ENCODE data around the gene C1orf105.

C1orf105 gene

GRCh38 chr1:172427191-172427590, 6.7 kb downstream of the C1orf105 start:
- no peak overlapping the region for H3K27ac ChIP-seq (ENCODE audit: low read depth, low read length)
- H3K27me3 ChIP-seq (ENCODE audit: low read length), result no peaks in the 10 kb centered on the region
- no peak overlapping the region for H3K9ac ChIP-seq (ENCODE audit: low read length)
- H3K9me2 ChIP-seq (replicated peaks; ENCODE audit: insufficient read depth, low read length), result no peaks in the 10 kb centered on the region
- no peak overlapping the region for H3K4me2 ChIP-seq (ENCODE audit: low read depth, low read length, poor library complexity, severe bottlenecking)
- H4K20me1 ChIP-seq (ENCODE audit: low read depth, low read length), result no peaks in the 10 kb centered on the region
- H2AFZ ChIP-seq (ENCODE audit: low read depth, low read length, severe bottlenecking), result no peak overlapping the region
- no peaks in the 10 kb centered on the region for H3K9me3 ChIP-seq (ENCODE audit: insufficient read depth, low read length)
- no peaks in the 10 kb centered on the region for H3F3A ChIP-seq (ENCODE audit: insufficient read depth)
- no peak for TF ChIP-seq EZH2phosphoT487 (conservative IDR thresholded peaks at IDR 0.05; ENCODE audit: low read length)
- TF ChIP-seq CTCF (IDR thresholded peaks at IDR 0.05; ENCODE audit: insufficient read depth, low read length, poor library complexity, severe bottlenecking), result no peak
- H3K4me3 ChIP-seq (ENCODE audit: insufficient read depth, low read length, poor library complexity, severe bottlenecking), result no peak overlapping the region
- no peaks in the 10 kb centered on the region for H3K36me3 ChIP-seq (ENCODE audit: low read length)
- H3K79me2 ChIP-seq (ENCODE audit: insufficient read depth, low read length), result no peaks in the 10 kb centered on the region

GRCh38 chr1:172429331-172430127, 9.0 kb downstream of the C1orf105 start:
- no peak overlapping the region for H3K4me3 ChIP-seq (ENCODE audit: insufficient read depth, low read length, poor library complexity, severe bottlenecking)
- H3K9me2 ChIP-seq (replicated peaks; ENCODE audit: insufficient read depth, low read length), result no peaks in the 10 kb centered on the region
- no peaks in the 10 kb centered on the region for H3K36me3 ChIP-seq (ENCODE audit: low read length)
- H3K9me3 ChIP-seq (ENCODE audit: insufficient read depth, low read length), result no peaks in the 10 kb centered on the region
- no peaks in the 10 kb centered on the region for H4K20me1 ChIP-seq (ENCODE audit: low read depth, low read length)
- TF ChIP-seq EZH2phosphoT487 (conservative IDR thresholded peaks at IDR 0.05; ENCODE audit: low read length), result no peak
- peak; percentile 75 for TF ChIP-seq CTCF (IDR thresholded peaks at IDR 0.05; ENCODE audit: insufficient read depth, low read length, poor library complexity, severe bottlenecking)
- no peak overlapping the region for H3K4me2 ChIP-seq (ENCODE audit: low read depth, low read length, poor library complexity, severe bottlenecking)
- H3K9ac ChIP-seq (ENCODE audit: low read length), result no peak overlapping the region
- H3K79me2 ChIP-seq (ENCODE audit: insufficient read depth, low read length), result no peaks in the 10 kb centered on the region
- no peak overlapping the region for H2AFZ ChIP-seq (ENCODE audit: low read depth, low read length, severe bottlenecking)
- no peaks in the 10 kb centered on the region for H3F3A ChIP-seq (ENCODE audit: insufficient read depth)
- no peaks in the 10 kb centered on the region for H3K27me3 ChIP-seq (ENCODE audit: low read length)
- H3K27ac ChIP-seq (ENCODE audit: low read depth, low read length), result no peak overlapping the region

GRCh38 chr1:172430128-172430454, 9.6 kb downstream of the C1orf105 start:
- no peaks in the 10 kb centered on the region for H3K27me3 ChIP-seq (ENCODE audit: low read length)
- no peaks in the 10 kb centered on the region for H3K9me2 ChIP-seq (replicated peaks; ENCODE audit: insufficient read depth, low read length)
- TF ChIP-seq CTCF (IDR thresholded peaks at IDR 0.05; ENCODE audit: insufficient read depth, low read length, poor library complexity, severe bottlenecking) (no peak), EZH2phosphoT487 (conservative IDR thresholded peaks at IDR 0.05; ENCODE audit: low read length) (no peak)
- H3K9ac ChIP-seq (ENCODE audit: low read length), result no peak overlapping the region
- no peaks in the 10 kb centered on the region for H3K36me3 ChIP-seq (ENCODE audit: low read length)
- H2AFZ ChIP-seq (ENCODE audit: low read depth, low read length, severe bottlenecking), result no peak overlapping the region
- no peaks in the 10 kb centered on the region for H4K20me1 ChIP-seq (ENCODE audit: low read depth, low read length)
- no peak overlapping the region for H3K4me3 ChIP-seq (ENCODE audit: insufficient read depth, low read length, poor library complexity, severe bottlenecking)
- H3K79me2 ChIP-seq (ENCODE audit: insufficient read depth, low read length), result no peaks in the 10 kb centered on the region
- no peak overlapping the region for H3K27ac ChIP-seq (ENCODE audit: low read depth, low read length)
- no peaks in the 10 kb centered on the region for H3F3A ChIP-seq (ENCODE audit: insufficient read depth)
- H3K9me3 ChIP-seq (ENCODE audit: insufficient read depth, low read length), result no peaks in the 10 kb centered on the region
- no peak overlapping the region for H3K4me2 ChIP-seq (ENCODE audit: low read depth, low read length, poor library complexity, severe bottlenecking)

All from SU-DHL-6 (cell line).